Neural cell (in vitro differentiated cells): ENCODE data around the gene PCDH15.

Experiments
- CTCF ChIP-seq: fragments of 450-650 bp; IDR thresholded peaks from 2 replicates; pipeline ENCODE4 v1.5.1; 2014; ENCODE audit warnings: antibody characterized with exemption, mild to moderate bottlenecking, moderate library complexity; ENCODE audit not compliant: poor library complexity, severe bottlenecking
- EP300 ChIP-seq: fragments of 450-650 bp; conservative IDR thresholded peaks from 2 replicates; pipeline ENCODE4 v1.6.1; 2014; ENCODE audit warnings: antibody characterized with exemption, mild to moderate bottlenecking, moderate library complexity; ENCODE audit not compliant: poor library complexity, severe bottlenecking
- POLR2AphosphoS5 ChIP-seq: IDR thresholded peaks from 2 replicates; pipeline ENCODE4 v1.6.1; 2012
- REST ChIP-seq: IDR thresholded peaks from 2 replicates; pipeline ENCODE4 v1.6.1; 2012; ENCODE audit warnings: borderline replicate concordance
- SMC3 ChIP-seq: fragments of 450-650 bp; conservative IDR thresholded peaks from 2 replicates; pipeline ENCODE4 v1.6.1; 2014; ENCODE audit warnings: antibody characterized with exemption, mild to moderate bottlenecking, moderate library complexity; ENCODE audit not compliant: poor library complexity
- TAF1 ChIP-seq: IDR thresholded peaks from 2 replicates; pipeline ENCODE4 v1.6.1; 2012; ENCODE audit warnings: low read depth

GRCh38 chr10:54284526-54285193 lies 516.4 kb downstream of the PCDH15 start:
- no peak for TF ChIP-seq CTCF
- TF ChIP-seq SMC3, result no peak
- TF ChIP-seq REST, result no peak
- no peak for TF ChIP-seq TAF1
- no peak for TF ChIP-seq POLR2AphosphoS5
- no peak for TF ChIP-seq EP300
